ENCODE data around the gene PARL.

- no peak for TF ChIP-seq CTCF (IDR thresholded peaks at IDR 0.05)
- no peak for TF ChIP-seq POLR2A (IDR thresholded peaks at IDR 0.05)
- TF ChIP-seq POLR2AphosphoS5 (IDR thresholded peaks at IDR 0.05; ENCODE audit: insufficient read depth in 1 of 2, low read depth in 1 of 2) = no peak
Measured at GRCh38 chr3:183799461-183799860, 85.2 kb downstream of the PARL start.
